IMR-90 (cell line): ENCODE results near the gene AP3M1. TPM values are rescaled to one million over a fixed set of nuclear protein-coding genes. Genes with fewer than 3 reads are reported as not detected.

Source experiments
- ATAC-seq: fragments of 200-7000 bp; cut with Tn5 transposase; 2 replicates; pipeline ENCODE4 v1.9.1; 2020; ENCODE audit warnings: low read depth, mild to moderate bottlenecking, moderate library complexity
- BruUV-seq: library from RNA; stranded (reverse); fragments of 400-500 nt; replicated peaks from 2 replicates; lab custom pipeline; 2021; lab: Mats Ljungman, UMichigan
- CTCF ChIA-PET: fragments of 300-600 bp; formaldehyde crosslinking; extraction: SDS; loops from one replicate; lab custom pipeline; 2021; ENCODE audit warnings: antibody characterized with exemption; lab: Yijun Ruan, JAX
- POLR2A ChIA-PET: fragments of 300-600 bp; sonication (Branson Sonifier 250); formaldehyde crosslinking; loops from one replicate; lab custom pipeline; 2022; ENCODE audit warnings: antibody characterized with exemption; ENCODE audit not compliant: unreplicated experiment; lab: Charles Lee
- DNase-seq: peaks from one replicate; pipeline ENCODE4 v3.0.0; 2013
- H2AFZ ChIP-seq: replicated peaks from 2 replicates; pipeline ENCODE3; 2013; ENCODE audit warnings: low read length, mild to moderate bottlenecking; ENCODE audit not compliant: poor library complexity
- H2AK5ac ChIP-seq: 2 replicates; pipeline ENCODE4 v1.6.1; 2013; ENCODE audit warnings: low read depth, low read length, inconsistent platforms
- H2AK9ac ChIP-seq: replicated peaks from 2 replicates; pipeline ENCODE3; 2013; ENCODE audit warnings: mild to moderate bottlenecking, low read depth, low read length, moderate library complexity; ENCODE audit not compliant: poor library complexity
- H2BK120ac ChIP-seq: 2 replicates; pipeline ENCODE4 v1.6.1; 2013; ENCODE audit warnings: low read depth, low read length, inconsistent platforms
- H2BK15ac ChIP-seq: 3 replicates; pipeline ENCODE4 v1.6.1; 2013; ENCODE audit warnings: low read depth, low read length, inconsistent platforms
- H2BK20ac ChIP-seq: 2 replicates; pipeline ENCODE4 v1.6.1; 2013; ENCODE audit warnings: low read depth, mild to moderate bottlenecking, inconsistent platforms, low read length, moderate library complexity
- H2BK5ac ChIP-seq: 2 replicates; pipeline ENCODE4 v1.6.1; 2013; ENCODE audit warnings: mild to moderate bottlenecking, low read depth, low read length, inconsistent platforms; ENCODE audit not compliant: poor library complexity, severe bottlenecking
- H3K14ac ChIP-seq: replicated peaks from 2 replicates; pipeline ENCODE4 v1.6.1; 2013; ENCODE audit warnings: low read depth, low read length, inconsistent platforms
- H3K18ac ChIP-seq: 2 replicates; pipeline ENCODE4 v1.6.1; 2013; ENCODE audit warnings: low read depth, low read length, control low read depth
- H3K23ac ChIP-seq: 2 replicates; pipeline ENCODE4 v1.6.1; 2013; ENCODE audit warnings: low read depth, low read length, inconsistent platforms
- H3K27ac ChIP-seq: 2 replicates; pipeline ENCODE4 v1.5.1; 2013; ENCODE audit warnings: mild to moderate bottlenecking, control low read depth, low read length; ENCODE audit not compliant: insufficient read depth
- H3K27me3 ChIP-seq: 2 replicates; pipeline ENCODE4 v1.6.1; 2013; ENCODE audit warnings: low read length; ENCODE audit not compliant: control insufficient read depth, insufficient read depth
- H3K36me3 ChIP-seq: 2 replicates; pipeline ENCODE4 v1.6.1; 2013; ENCODE audit warnings: low read length, mixed read lengths; ENCODE audit not compliant: control insufficient read depth, insufficient read depth
- H3K4ac ChIP-seq: 2 replicates; pipeline ENCODE4 v1.6.1; 2013; ENCODE audit warnings: low read depth, low read length, inconsistent platforms
- H3K4me1 ChIP-seq: 2 replicates; pipeline ENCODE4 v1.6.1; 2013; ENCODE audit warnings: low read length, mixed read lengths; ENCODE audit not compliant: control insufficient read depth, insufficient read depth
- H3K4me2 ChIP-seq: 2 replicates; pipeline ENCODE4 v1.6.1; 2013; ENCODE audit warnings: low read depth, mild to moderate bottlenecking, control low read depth, low read length, moderate library complexity
- H3K4me3 ChIP-seq: 2 replicates; pipeline ENCODE4 v1.5.1; 2013; ENCODE audit warnings: low read depth, mild to moderate bottlenecking, control low read depth, low read length, moderate library complexity; ENCODE audit not compliant: insufficient read depth
- H3K56ac ChIP-seq: 2 replicates; pipeline ENCODE4 v1.6.1; 2013; ENCODE audit warnings: low read length, inconsistent platforms; ENCODE audit not compliant: insufficient read depth; ENCODE audit errors: extremely low read depth
- H3K79me1 ChIP-seq, 2 experiments: 2 replicates each; pipeline ENCODE4 v1.6.1; 2013; ENCODE audit warnings: low read length in 2 of 2, inconsistent platforms in 1 of 2, low read depth in 1 of 2
- H3K9ac ChIP-seq: 2 replicates; pipeline ENCODE4 v1.6.1; 2013; ENCODE audit warnings: low read depth, low read length, control low read depth
- H3K9me1 ChIP-seq: 2 replicates; pipeline ENCODE4 v1.6.1; 2013; ENCODE audit warnings: low read length, inconsistent platforms; ENCODE audit not compliant: insufficient read depth
- H3K9me3 ChIP-seq: 2 replicates; pipeline ENCODE4 v1.6.1; 2013; ENCODE audit warnings: low read length; ENCODE audit not compliant: control insufficient read depth, insufficient read depth
- H4K20me1 ChIP-seq: 2 replicates; pipeline ENCODE4 v1.6.1; 2013; ENCODE audit warnings: low read length, inconsistent platforms; ENCODE audit not compliant: insufficient read depth
- H4K5ac ChIP-seq: 2 replicates; pipeline ENCODE4 v1.6.1; 2013; ENCODE audit warnings: mild to moderate bottlenecking, low read depth, low read length, control low read depth
- H4K8ac ChIP-seq, 2 experiments: 2 replicates each; pipeline ENCODE4 v1.6.1; 2013; ENCODE audit warnings: low read depth in 2 of 2, low read length in 2 of 2, control low read depth in 1 of 2, inconsistent platforms in 1 of 2
- H4K91ac ChIP-seq: 2 replicates; pipeline ENCODE4 v1.6.1; 2013; ENCODE audit warnings: low read depth, low read length, inconsistent platforms; ENCODE audit not compliant: insufficient read depth
- CEBPB ChIP-seq: IDR thresholded peaks from 2 replicates; pipeline ENCODE4 v1.6.1; 2012; ENCODE audit warnings: low read depth, low read length, improper control_type of control experiment
- RAD21 ChIP-seq: IDR thresholded peaks from 2 replicates; pipeline ENCODE4 v1.6.1; 2012; ENCODE audit warnings: low read length, improper control_type of control experiment
- WGBS, 2 experiments: methylation state at CpG; one replicate each; pipeline versions ENCODE4 v1.1.5 to v1.1.7; 2013; ENCODE audit warnings: missing lambda C conversion rate in 2 of 2; ENCODE audit not compliant: insufficient read length in 1 of 2; ENCODE audit errors: extremely low coverage in 2 of 2; 5-methylcytosine and 5-hydroxymethylcytosine counted together
- dilution Hi-C: fragments of 300-500 bp; cut with HindIII; formaldehyde crosslinking; loops from one replicate; pipeline ENCODE4 v1.14.3; 2018; ENCODE audit warnings: low sequenced_read_pairs; ENCODE audit not compliant: unreplicated experiment
- in situ Hi-C: fragments of 300-500 bp; cut with MboI; formaldehyde crosslinking; loops from 3 replicates; pipeline ENCODE4 v1.14.3; 2019; ENCODE audit warnings: low sequenced_read_pairs, inconsistent platforms, mixed read lengths
- intact Hi-C: fragments of 100-400 bp; cut with micrococcal nuclease; formaldehyde crosslinking; loops from 2 replicates; pipeline ENCODE4 v1.10.0; 2022
- polyA plus RNA-seq, 3 experiments: library from polyadenylated mRNA; depleted of rRNA; stranded (reverse); fragments of >200 nt; gene quantifications; 2 replicates each; pipeline ENCODE4 v1.2.3, GENCODE V29; 2012; ENCODE audit warnings: low replicate concordance in 1 of 3
- total RNA-seq: library from RNA; depleted of rRNA; stranded (reverse); fragments of >200 nt; gene quantifications from 2 replicates; pipeline ENCODE4 v1.2.3, GENCODE V29; 2012

AP3M1 gene
- total and polyA plus RNA-seq, 2 of the 4 experiments (the other 2 are of a cell fraction), result 26.6 to 46.4 TPM

- DNase-seq (no peak), ATAC-seq (no peak)
- peaks cover 18% of the 10 kb centered on the region for H3K9me1 ChIP-seq
- H2BK15ac ChIP-seq, result no peak overlapping the region
- no peak overlapping the region for H2BK20ac ChIP-seq
- no peak overlapping the region for H4K91ac ChIP-seq
- H3K14ac ChIP-seq, result no peak overlapping the region
- ChIA-PET CTCF (no interaction called here), POLR2A (no interaction called here)
- no peak for TF ChIP-seq RAD21
- 0 out of 2 replicates have a peak, but pooled peaks have one; percentile 2 for TF ChIP-seq CEBPB
- no peak overlapping the region for H2BK120ac ChIP-seq
- no peaks in the 10 kb centered on the region for H3K27me3 ChIP-seq
- no TSS peak for BruUV-seq
- H3K23ac ChIP-seq, result no peak overlapping the region
- H3K9me3 ChIP-seq, result no peaks in the 10 kb centered on the region
- peaks cover 72 to 93% of the 10 kb centered on the region in 2 experiments for H3K79me1 ChIP-seq
- H3K27ac ChIP-seq, result no peak overlapping the region
- intact Hi-C loops, result no loop called here
- no peak overlapping the region for H2AK5ac ChIP-seq
- no peak overlapping the region for H3K9ac ChIP-seq
- H4K8ac ChIP-seq, result no peak overlapping the region
- dilution Hi-C loops, result no loop called here
- WGBS, 2 experiments, result 98% methylated on average over 6 of the region's 14 CpGs; no CpG with 5 or more reads in 1 of the 2 experiments
- H3K4me2 ChIP-seq, result no peak overlapping the region
- H3K4ac ChIP-seq, result no peak overlapping the region
- H4K20me1 ChIP-seq, result peaks cover 80% of the 10 kb centered on the region
- in situ Hi-C loops, result no loop called here
- no peak overlapping the region for H3K4me3 ChIP-seq
- H3K36me3 ChIP-seq, result peaks cover 80% of the 10 kb centered on the region
- H3K4me1 ChIP-seq, result peaks cover 6% of the 10 kb centered on the region
- H4K5ac ChIP-seq, result no peak overlapping the region
- no peak overlapping the region for H3K18ac ChIP-seq
- peak overlapping the region; percentile 6 for H2AK9ac ChIP-seq
- H3K56ac ChIP-seq, result no peak overlapping the region
- no peak overlapping the region for H2BK5ac ChIP-seq
- H2AFZ ChIP-seq, result no peak overlapping the region
These were observed 38.8 kb downstream of the AP3M1 start for GRCh38 chr10:74111799-74112198.
